Neural cell (in vitro differentiated cells): ENCODE data around the gene GNG2. TPM values are rescaled to one million over a fixed set of nuclear protein-coding genes. Genes with fewer than 3 reads are reported as not detected.

Experiments
- H2AFZ ChIP-seq: fragments of 200-600, 300-800 bp; sonication (generic), shearing (Covaris generic); 2 replicates; pipeline ENCODE4 v1.6.0; 2014; ENCODE audit warnings: low read depth, mild to moderate bottlenecking, antibody characterized with exemption, low read length, moderate library complexity
- H3F3A ChIP-seq: fragments of 200-600 bp; shearing (Covaris generic); 2 replicates; pipeline ENCODE4 v1.6.1; 2016; ENCODE audit warnings: mild to moderate bottlenecking, moderate library complexity, mixed read lengths, antibody characterized with exemption, low read length; ENCODE audit not compliant: insufficient read depth, poor library complexity, severe bottlenecking
- H3K27ac ChIP-seq: fragments of 200-600, 300-800 bp; sonication (generic), shearing (Covaris generic); 2 replicates; pipeline ENCODE4 v1.5.1; 2014; ENCODE audit warnings: mild to moderate bottlenecking, low read length, moderate library complexity
- H3K27me3 ChIP-seq: fragments of 300-800, 200-600 bp; sonication (generic), shearing (Covaris generic); 2 replicates; pipeline ENCODE4 v1.6.0; 2014; ENCODE audit warnings: mild to moderate bottlenecking, low read depth, low read length, moderate library complexity; ENCODE audit not compliant: insufficient read depth
- H3K36me3 ChIP-seq: fragments of 300-800, 200-600 bp; sonication (generic), shearing (Covaris generic); 2 replicates; pipeline ENCODE4 v1.5.1; 2014; ENCODE audit warnings: mild to moderate bottlenecking, antibody characterized with exemption, low read length, moderate library complexity; ENCODE audit not compliant: insufficient read depth
- H3K4me2 ChIP-seq: fragments of 300-800, 200-600 bp; sonication (generic), shearing (Covaris generic); 2 replicates; pipeline ENCODE4 v1.6.0; 2014; ENCODE audit warnings: mild to moderate bottlenecking, low read length
- H3K4me3 ChIP-seq: fragments of 300-800, 200-600 bp; sonication (generic), shearing (Covaris generic); 2 replicates; pipeline ENCODE4 v1.5.1; 2014; ENCODE audit warnings: mild to moderate bottlenecking, low read length, moderate library complexity
- H3K79me2 ChIP-seq: fragments of 200-600 bp; shearing (Covaris generic); replicated peaks from 2 replicates; pipeline ENCODE4 v1.6.0; 2014; ENCODE audit warnings: mild to moderate bottlenecking, low read length, moderate library complexity; ENCODE audit not compliant: insufficient read depth
- H3K9ac ChIP-seq: fragments of 300-800, 200-600 bp; sonication (generic), shearing (Covaris generic); 2 replicates; pipeline ENCODE4 v1.6.1; 2016; ENCODE audit warnings: mild to moderate bottlenecking, low read length, mixed read lengths
- H3K9me2 ChIP-seq: fragments of 200-600 bp; shearing (Covaris generic); 2 replicates; pipeline ENCODE4 v1.6.1; 2016; ENCODE audit warnings: mild to moderate bottlenecking, low read length, mixed read lengths; ENCODE audit not compliant: insufficient read depth
- H3K9me3 ChIP-seq: fragments of 200-600, 300-800 bp; sonication (generic), shearing (Covaris generic); 2 replicates; pipeline ENCODE4 v1.6.1; 2016; ENCODE audit warnings: mild to moderate bottlenecking, mixed run types, low read length, moderate library complexity, mixed read lengths
- H4K20me1 ChIP-seq: fragments of 200-600 bp; shearing (Covaris generic); 2 replicates; pipeline ENCODE4 v1.6.1; 2016; ENCODE audit warnings: mild to moderate bottlenecking, mixed run types; ENCODE audit not compliant: insufficient read depth
- EP300 ChIP-seq: fragments of 450-650 bp; conservative IDR thresholded peaks from 2 replicates; pipeline ENCODE4 v1.6.1; 2014; ENCODE audit warnings: antibody characterized with exemption, mild to moderate bottlenecking, moderate library complexity; ENCODE audit not compliant: poor library complexity, severe bottlenecking
- EZH2 ChIP-seq: fragments of 200-600, 300-800 bp; shearing (Covaris generic), sonication (generic); IDR thresholded peaks from 2 replicates; pipeline ENCODE4 v1.6.1; 2014; ENCODE audit warnings: antibody characterized with exemption, low read length, borderline replicate concordance, mild to moderate bottlenecking; ENCODE audit not compliant: insufficient read depth, poor library complexity, severe bottlenecking
- MXI1 ChIP-seq: fragments of 450-650 bp; conservative IDR thresholded peaks from 2 replicates; pipeline ENCODE4 v1.6.1; 2014; ENCODE audit warnings: antibody characterized with exemption, mild to moderate bottlenecking; ENCODE audit not compliant: poor library complexity, severe bottlenecking
- POLR2AphosphoS5 ChIP-seq: IDR thresholded peaks from 2 replicates; pipeline ENCODE4 v1.6.1; 2012
- RAD21 ChIP-seq: fragments of 450-650 bp; conservative IDR thresholded peaks from 2 replicates; pipeline ENCODE4 v1.6.1; 2014; ENCODE audit warnings: antibody characterized with exemption, mild to moderate bottlenecking, moderate library complexity
- SMC3 ChIP-seq: fragments of 450-650 bp; conservative IDR thresholded peaks from 2 replicates; pipeline ENCODE4 v1.6.1; 2014; ENCODE audit warnings: antibody characterized with exemption, mild to moderate bottlenecking, moderate library complexity; ENCODE audit not compliant: poor library complexity
- TAF1 ChIP-seq: IDR thresholded peaks from 2 replicates; pipeline ENCODE4 v1.6.1; 2012; ENCODE audit warnings: low read depth
- polyA plus RNA-seq: library from polyadenylated mRNA; depleted of rRNA; stranded (reverse); fragments of >200 nt; gene quantifications from 2 replicates; pipeline ENCODE4 v1.2.3, GENCODE V29; 2014
- TF ChIP-seq, protein P1 (sequence below): IDR thresholded peaks from 2 replicates; pipeline ENCODE4 v1.6.1; 2012; ENCODE audit warnings: borderline replicate concordance
- TF ChIP-seq, protein P2 (sequence below): fragments of 450-650 bp; IDR thresholded peaks from 2 replicates; pipeline ENCODE4 v1.5.1; 2014; ENCODE audit warnings: antibody characterized with exemption, mild to moderate bottlenecking, moderate library complexity; ENCODE audit not compliant: poor library complexity, severe bottlenecking

Gene GNG2
- polyA plus RNA-seq, 1 donor from 2014 or later: 515 TPM

DNA sequence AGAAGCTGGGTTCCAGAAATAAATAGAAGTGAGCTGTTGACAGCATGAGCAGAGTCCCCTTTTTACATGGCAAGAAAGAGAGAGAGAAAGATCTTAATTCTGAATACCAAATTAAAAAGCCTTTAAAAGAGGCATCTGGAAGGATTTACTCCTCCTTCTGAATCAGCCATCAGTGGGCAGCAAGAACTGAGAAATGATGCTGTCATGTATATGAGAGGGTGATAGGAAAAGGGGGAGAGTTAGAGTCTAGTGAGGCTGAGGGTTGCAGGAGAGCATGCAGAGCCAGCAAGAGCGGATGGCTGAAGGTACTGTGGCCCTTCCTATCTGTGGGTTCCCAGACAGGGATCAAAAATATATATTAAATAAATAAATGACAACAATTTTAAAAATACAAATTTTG is 34.5 kb upstream of the GNG2 start:
- no peaks in the 10 kb centered on the region for H3F3A ChIP-seq
- no peak overlapping the region for H3K27ac ChIP-seq
- H3K9me2 ChIP-seq: no peaks in the 10 kb centered on the region
- no peaks in the 10 kb centered on the region for H3K36me3 ChIP-seq
- H3K4me3 ChIP-seq: no peak overlapping the region
- no peaks in the 10 kb centered on the region for H3K9me3 ChIP-seq
- H2AFZ ChIP-seq: no peak overlapping the region
- no peaks in the 10 kb centered on the region for H3K27me3 ChIP-seq
- no peaks in the 10 kb centered on the region for H3K79me2 ChIP-seq
- H3K9ac ChIP-seq: no peak overlapping the region
- no peak for TF ChIP-seq MXI1
- TF ChIP-seq, protein P1, sequence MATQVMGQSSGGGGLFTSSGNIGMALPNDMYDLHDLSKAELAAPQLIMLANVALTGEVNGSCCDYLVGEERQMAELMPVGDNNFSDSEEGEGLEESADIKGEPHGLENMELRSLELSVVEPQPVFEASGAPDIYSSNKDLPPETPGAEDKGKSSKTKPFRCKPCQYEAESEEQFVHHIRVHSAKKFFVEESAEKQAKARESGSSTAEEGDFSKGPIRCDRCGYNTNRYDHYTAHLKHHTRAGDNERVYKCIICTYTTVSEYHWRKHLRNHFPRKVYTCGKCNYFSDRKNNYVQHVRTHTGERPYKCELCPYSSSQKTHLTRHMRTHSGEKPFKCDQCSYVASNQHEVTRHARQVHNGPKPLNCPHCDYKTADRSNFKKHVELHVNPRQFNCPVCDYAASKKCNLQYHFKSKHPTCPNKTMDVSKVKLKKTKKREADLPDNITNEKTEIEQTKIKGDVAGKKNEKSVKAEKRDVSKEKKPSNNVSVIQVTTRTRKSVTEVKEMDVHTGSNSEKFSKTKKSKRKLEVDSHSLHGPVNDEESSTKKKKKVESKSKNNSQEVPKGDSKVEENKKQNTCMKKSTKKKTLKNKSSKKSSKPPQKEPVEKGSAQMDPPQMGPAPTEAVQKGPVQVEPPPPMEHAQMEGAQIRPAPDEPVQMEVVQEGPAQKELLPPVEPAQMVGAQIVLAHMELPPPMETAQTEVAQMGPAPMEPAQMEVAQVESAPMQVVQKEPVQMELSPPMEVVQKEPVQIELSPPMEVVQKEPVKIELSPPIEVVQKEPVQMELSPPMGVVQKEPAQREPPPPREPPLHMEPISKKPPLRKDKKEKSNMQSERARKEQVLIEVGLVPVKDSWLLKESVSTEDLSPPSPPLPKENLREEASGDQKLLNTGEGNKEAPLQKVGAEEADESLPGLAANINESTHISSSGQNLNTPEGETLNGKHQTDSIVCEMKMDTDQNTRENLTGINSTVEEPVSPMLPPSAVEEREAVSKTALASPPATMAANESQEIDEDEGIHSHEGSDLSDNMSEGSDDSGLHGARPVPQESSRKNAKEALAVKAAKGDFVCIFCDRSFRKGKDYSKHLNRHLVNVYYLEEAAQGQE: no peak
- no peak for TF ChIP-seq EZH2
- no peak for TF ChIP-seq RAD21
- no peak for TF ChIP-seq TAF1
- TF ChIP-seq EP300: no peak
- TF ChIP-seq POLR2AphosphoS5: no peak
- TF ChIP-seq SMC3: no peak
- TF ChIP-seq, protein P2, sequence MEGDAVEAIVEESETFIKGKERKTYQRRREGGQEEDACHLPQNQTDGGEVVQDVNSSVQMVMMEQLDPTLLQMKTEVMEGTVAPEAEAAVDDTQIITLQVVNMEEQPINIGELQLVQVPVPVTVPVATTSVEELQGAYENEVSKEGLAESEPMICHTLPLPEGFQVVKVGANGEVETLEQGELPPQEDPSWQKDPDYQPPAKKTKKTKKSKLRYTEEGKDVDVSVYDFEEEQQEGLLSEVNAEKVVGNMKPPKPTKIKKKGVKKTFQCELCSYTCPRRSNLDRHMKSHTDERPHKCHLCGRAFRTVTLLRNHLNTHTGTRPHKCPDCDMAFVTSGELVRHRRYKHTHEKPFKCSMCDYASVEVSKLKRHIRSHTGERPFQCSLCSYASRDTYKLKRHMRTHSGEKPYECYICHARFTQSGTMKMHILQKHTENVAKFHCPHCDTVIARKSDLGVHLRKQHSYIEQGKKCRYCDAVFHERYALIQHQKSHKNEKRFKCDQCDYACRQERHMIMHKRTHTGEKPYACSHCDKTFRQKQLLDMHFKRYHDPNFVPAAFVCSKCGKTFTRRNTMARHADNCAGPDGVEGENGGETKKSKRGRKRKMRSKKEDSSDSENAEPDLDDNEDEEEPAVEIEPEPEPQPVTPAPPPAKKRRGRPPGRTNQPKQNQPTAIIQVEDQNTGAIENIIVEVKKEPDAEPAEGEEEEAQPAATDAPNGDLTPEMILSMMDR: no peak
- H4K20me1 ChIP-seq: no peaks in the 10 kb centered on the region
- no peak overlapping the region for H3K4me2 ChIP-seq

DNA sequence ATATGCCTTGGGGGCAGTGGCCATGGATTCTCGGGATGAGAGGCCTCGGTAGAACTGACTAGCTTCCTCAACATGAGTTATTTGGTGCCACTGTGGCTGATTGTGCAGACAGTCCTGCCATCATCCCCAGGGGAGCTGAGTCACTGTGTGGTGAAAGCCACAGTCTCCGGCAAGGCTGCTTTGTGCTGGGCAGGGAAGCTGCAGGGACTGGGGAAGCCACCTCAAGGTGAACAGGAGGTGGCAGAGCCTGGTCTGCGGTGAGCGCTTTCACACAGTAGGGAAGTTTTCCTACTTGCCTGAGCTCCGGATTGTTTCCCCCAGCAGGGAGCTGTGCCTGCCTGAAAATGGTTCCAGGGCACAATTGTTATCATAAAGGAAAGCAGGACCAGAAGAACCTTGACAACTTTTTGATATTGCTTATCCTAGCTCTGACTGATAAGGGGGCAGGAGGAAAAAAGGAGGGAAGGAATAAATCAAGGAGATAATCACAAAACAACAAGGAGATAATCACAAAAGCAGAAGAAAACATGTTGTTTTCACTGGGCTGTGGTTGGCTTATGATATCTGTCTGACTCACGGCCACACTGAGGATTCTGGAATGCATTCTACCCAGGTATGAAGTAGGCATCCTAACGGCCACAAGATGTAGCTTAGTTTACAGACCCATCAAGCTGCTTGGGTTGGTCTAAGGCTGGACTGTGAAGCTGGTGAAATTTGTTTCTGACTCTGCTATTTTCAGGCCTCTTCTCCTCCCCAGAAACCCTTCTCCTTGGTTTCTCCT is 32.2 kb upstream of the GNG2 start:
- Histone ChIP-seq H3K36me3 (no peaks in the 10 kb centered on the region), H3K4me3 (no peak overlapping the region), H3K9me2 (no peaks in the 10 kb centered on the region), H3K79me2 (no peaks in the 10 kb centered on the region), H3F3A (no peaks in the 10 kb centered on the region), H2AFZ (no peak overlapping the region), H4K20me1 (no peaks in the 10 kb centered on the region), H3K27me3 (no peaks in the 10 kb centered on the region), H3K27ac (no peak overlapping the region), H3K9ac (no peak overlapping the region), H3K4me2 (no peak overlapping the region), H3K9me3 (no peaks in the 10 kb centered on the region)
- TF ChIP-seq, protein P1: no peak
- TF ChIP-seq MXI1 (no peak), SMC3 (no peak), EZH2 (no peak), POLR2AphosphoS5 (no peak)
